Measurements from ENCODE around the gene SRPX2.

- TF ChIP-seq, protein P1, sequence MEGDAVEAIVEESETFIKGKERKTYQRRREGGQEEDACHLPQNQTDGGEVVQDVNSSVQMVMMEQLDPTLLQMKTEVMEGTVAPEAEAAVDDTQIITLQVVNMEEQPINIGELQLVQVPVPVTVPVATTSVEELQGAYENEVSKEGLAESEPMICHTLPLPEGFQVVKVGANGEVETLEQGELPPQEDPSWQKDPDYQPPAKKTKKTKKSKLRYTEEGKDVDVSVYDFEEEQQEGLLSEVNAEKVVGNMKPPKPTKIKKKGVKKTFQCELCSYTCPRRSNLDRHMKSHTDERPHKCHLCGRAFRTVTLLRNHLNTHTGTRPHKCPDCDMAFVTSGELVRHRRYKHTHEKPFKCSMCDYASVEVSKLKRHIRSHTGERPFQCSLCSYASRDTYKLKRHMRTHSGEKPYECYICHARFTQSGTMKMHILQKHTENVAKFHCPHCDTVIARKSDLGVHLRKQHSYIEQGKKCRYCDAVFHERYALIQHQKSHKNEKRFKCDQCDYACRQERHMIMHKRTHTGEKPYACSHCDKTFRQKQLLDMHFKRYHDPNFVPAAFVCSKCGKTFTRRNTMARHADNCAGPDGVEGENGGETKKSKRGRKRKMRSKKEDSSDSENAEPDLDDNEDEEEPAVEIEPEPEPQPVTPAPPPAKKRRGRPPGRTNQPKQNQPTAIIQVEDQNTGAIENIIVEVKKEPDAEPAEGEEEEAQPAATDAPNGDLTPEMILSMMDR (IDR thresholded peaks at IDR 0.05; ENCODE audit: borderline replicate concordance, extremely low read depth, low read length, poor library complexity, severe bottlenecking): no peak
- no peak for TF ChIP-seq EZH2 (IDR thresholded peaks at IDR 0.05; ENCODE audit: borderline replicate concordance, low read depth, low read length, severe bottlenecking)
Measured at GRCh38 chrX:100600758-100601157, 43.2 kb upstream of the SRPX2 start.

Data from DND-41 (cell line).